ENCODE measurements around the gene APOF. TPM values are rescaled to one million over a fixed set of nuclear protein-coding genes. Genes with fewer than 3 reads are reported as not detected.
"Not testable (repeated sequence)": the region's sequence is repeated elsewhere in the genome, so short reads cannot be mapped to it uniquely, and the experiment has no call there.

The APOF gene, protein sequence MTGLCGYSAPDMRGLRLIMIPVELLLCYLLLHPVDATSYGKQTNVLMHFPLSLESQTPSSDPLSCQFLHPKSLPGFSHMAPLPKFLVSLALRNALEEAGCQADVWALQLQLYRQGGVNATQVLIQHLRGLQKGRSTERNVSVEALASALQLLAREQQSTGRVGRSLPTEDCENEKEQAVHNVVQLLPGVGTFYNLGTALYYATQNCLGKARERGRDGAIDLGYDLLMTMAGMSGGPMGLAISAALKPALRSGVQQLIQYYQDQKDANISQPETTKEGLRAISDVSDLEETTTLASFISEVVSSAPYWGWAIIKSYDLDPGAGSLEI
- total RNA-seq (2014; rRNA removed; shearing (Covaris generic); ENCODE audit: low replicate concordance) = not detected in 2 replicates

DNA sequence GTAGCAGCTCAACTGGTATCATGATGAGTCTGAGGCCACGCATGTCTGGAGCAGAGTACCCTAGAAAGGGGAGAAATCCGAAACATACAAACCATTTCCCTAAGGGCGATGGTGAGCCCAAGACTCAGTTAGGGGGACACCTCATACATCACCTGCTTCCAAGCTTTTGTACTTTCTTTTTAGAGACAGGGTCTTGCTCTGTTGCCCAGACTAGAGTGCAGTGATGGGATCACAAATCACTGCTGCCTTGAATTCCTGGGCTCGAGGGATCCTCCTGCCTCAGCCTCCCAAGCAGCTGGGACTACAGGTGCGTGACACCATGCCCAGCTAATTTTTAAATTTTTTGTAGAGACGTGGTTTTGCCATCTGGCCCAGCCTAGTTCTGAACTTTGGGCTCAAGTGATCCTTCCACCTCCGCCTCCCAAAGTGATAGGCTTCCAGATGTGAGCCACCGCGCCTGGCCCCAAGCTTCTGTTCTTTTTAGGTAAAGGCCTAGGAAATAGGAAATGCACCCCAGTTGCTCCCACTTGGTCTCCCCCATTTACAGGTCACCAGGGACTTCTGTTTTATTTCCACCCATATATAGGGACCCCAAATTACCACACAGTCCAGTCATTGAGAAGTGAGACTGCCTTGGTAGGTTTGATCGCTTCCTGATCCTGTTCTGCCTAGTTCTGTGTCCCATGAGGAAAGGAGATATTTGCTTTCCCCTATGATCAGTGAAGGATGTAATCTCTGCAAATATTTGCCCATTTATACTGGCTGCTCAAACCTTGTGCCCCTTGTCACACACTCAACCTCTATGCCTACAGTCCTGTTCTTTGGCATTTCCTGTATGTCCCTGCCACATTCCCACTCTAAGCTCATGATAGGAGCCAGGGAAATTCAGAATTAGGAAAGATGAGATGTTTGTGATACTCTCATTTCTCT is at the start of gene APOF:
APOF (minus strand) TSS at position 728 of the 930 bp plus-strand sequence; CDS start at position 616, 112 bp downstream.
- DNase-seq (ENCODE audit: low read depth) = no peak
- in situ Hi-C loops (cut with HindIII; ENCODE audit: low pct_unique_long_range_greater_than_20kb, low sequenced_read_pairs) = no loop called here

- in situ Hi-C loops (cut with HindIII; ENCODE audit: low pct_unique_long_range_greater_than_20kb, low sequenced_read_pairs) = no loop called here
- DNase-seq (ENCODE audit: low read depth) = no peak
Measured at GRCh38 chr12:56411781-56412639, 49.4 kb upstream of the APOF start.

DNA sequence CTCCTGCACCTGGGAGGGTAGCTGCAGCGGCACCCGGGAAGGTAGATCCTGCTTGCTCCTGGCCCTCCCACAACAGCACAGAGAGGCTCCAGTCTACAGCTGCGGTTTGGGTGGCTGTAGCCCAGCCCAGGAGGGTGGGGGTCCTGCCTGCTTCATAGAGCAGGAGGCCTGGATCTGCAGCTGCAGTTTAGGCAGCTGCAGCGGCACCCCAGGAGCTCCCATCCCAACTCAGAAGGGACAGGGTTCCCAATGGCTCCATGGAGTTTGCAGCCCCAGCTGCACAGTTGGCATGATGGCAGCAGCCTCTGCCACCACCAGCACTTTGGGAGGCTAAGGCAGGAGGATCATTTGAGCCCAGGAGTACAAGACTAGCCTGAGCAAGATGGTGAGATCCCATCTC is 48.1 kb upstream of the APOF start:
- no peak for DNase-seq (ENCODE audit: low read depth)
- in situ Hi-C loops (cut with HindIII; ENCODE audit: low pct_unique_long_range_greater_than_20kb, low sequenced_read_pairs) = no loop called here

DNA sequence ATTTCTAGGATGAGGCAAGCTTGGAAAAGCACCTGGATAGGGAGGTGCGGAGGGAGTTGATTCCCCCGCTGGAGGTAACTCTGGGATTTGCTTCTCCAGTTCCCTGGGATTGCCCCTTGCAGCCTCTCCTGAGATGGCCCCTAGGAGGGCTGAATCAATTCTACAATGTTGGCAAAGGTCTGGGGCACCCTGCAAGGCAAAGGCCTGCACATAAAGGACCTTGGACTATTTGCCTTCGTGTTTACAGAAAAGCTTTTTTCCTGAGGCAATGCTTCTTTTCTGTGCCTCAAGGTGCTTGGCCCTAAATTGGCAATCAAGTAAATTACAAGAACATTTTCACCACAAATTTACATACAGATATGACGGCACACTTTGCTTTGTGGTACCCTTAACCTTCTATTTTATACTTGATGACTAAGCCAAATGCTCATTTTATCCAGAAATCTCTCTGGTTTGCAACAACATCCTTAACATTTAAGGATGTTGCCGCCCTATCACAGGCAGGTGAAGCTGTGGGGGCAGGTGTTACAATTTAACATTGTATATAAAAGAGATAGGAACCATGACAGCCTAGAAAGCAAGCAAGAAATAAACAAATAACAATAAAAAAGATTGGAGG is 46.3 kb upstream of the APOF start:
- in situ Hi-C loops (cut with HindIII; ENCODE audit: low pct_unique_long_range_greater_than_20kb, low sequenced_read_pairs) = no loop called here
- DNase-seq (ENCODE audit: low read depth) = no peak

DNA sequence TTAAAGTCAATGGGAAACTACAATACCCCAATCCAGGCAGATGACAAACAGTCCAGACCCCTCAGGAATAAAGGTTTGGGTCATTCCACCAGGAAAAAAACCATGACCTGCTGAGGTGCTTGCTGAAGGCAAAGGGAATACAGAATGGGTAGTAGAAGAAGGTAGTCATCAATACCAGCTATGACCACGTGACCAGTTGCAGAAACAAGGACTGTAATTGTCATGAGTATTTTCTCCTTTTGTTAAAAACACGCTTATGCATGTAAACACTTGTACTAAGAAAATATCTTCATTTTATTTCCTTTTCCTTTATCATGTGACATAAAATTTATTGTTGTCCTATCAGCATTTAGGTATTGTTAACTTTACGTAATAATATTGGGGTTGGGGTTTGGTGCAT is 41.6 kb upstream of the APOF start:
- DNase-seq (ENCODE audit: low read depth); in situ Hi-C loops (cut with HindIII; ENCODE audit: low pct_unique_long_range_greater_than_20kb, low sequenced_read_pairs): not testable (repeated sequence)

DNA sequence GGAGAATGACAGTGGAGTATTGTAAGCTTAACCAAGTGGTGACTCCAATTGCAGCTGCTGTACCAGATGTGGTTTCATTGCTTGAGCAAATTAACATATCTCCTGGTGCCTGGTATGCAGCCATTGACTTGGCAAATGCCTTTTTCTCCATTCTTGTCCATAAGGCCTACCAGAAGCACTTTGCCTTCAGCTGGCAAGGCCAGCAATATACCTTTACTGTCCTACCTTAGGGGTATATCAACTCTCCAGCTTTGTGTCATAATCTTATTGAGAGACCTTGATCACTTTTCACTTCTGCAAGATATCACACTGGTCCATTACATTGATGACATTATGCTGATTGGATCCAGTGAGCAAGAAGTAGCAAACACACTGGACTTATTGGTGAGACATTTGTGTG is 39.0 kb upstream of the APOF start:
- DNase-seq (ENCODE audit: low read depth); in situ Hi-C loops (cut with HindIII; ENCODE audit: low pct_unique_long_range_greater_than_20kb, low sequenced_read_pairs): not testable (repeated sequence)

DNA sequence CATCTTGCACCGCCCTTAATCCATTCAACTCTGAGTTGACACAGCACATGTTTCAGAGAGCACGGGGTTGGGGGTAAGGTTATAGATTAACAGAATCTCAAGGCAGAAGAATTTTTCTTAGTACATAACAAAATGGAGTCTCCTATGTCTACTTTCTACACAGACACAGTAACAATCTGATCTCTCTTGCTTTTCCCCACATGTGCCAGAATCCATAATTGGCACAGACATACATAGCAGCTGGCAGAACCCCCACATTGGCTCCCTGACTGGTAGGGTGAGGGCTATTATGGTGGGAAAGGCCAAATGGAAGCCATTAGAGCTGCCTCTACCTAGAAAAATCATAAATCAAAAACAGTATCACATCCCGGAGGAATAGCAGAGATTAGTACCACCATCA is 38.5 kb upstream of the APOF start:
- DNase-seq (ENCODE audit: low read depth); in situ Hi-C loops (cut with HindIII; ENCODE audit: low pct_unique_long_range_greater_than_20kb, low sequenced_read_pairs): not testable (repeated sequence)

DNA sequence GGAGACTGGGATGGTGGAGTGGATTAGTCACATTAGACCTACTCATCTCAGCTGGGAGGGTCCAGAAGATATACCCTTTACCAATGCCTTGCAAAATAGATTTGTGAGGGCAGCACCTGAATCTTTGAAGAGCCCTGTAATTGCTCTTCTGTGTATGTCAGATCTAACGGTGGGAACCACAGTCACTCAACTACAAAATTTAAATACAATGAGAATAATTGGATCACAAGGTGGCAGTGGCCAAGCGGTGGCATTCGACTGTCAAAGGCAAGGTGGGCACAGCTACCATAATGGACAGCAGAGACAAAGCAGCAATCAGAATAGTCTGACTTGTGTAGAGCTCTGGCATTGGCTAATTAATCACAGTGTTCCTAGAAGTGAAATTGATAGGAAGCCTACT is 36.8 kb upstream of the APOF start:
- DNase-seq (ENCODE audit: low read depth); in situ Hi-C loops (cut with HindIII; ENCODE audit: low pct_unique_long_range_greater_than_20kb, low sequenced_read_pairs): not testable (repeated sequence)

DNA sequence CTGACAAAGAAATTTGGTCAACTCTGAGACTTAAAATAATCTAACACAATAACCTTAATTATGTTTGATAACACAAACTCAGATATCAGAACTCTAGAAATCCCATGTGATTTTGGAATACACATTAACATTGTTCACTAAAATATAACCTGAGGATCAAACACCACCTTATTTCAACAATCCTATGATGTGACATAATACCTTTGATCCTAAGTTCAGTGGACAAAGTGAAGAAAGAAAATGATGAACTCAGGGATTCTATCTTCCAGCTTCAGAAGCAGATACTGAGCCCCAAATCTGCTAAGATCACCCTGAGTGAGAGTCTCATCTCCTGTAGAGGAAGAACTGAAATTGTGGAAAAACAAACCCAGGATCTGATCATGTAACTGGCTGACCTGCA is 35.7 kb upstream of the APOF start:
- in situ Hi-C loops (cut with HindIII; ENCODE audit: low pct_unique_long_range_greater_than_20kb, low sequenced_read_pairs) = no loop called here
- DNase-seq (ENCODE audit: low read depth) = no peak

- DNase-seq (ENCODE audit: low read depth) = no peak
- in situ Hi-C loops (cut with HindIII; ENCODE audit: low pct_unique_long_range_greater_than_20kb, low sequenced_read_pairs) = no loop called here
Measured at GRCh38 chr12:56392331-56392730, 29.7 kb upstream of the APOF start.

GRCh38 chr12:56391721-56392120 is 29.1 kb upstream of the APOF start:
- in situ Hi-C loops (cut with HindIII; ENCODE audit: low pct_unique_long_range_greater_than_20kb, low sequenced_read_pairs) = no loop called here
- DNase-seq (ENCODE audit: low read depth) = no peak

DNA sequence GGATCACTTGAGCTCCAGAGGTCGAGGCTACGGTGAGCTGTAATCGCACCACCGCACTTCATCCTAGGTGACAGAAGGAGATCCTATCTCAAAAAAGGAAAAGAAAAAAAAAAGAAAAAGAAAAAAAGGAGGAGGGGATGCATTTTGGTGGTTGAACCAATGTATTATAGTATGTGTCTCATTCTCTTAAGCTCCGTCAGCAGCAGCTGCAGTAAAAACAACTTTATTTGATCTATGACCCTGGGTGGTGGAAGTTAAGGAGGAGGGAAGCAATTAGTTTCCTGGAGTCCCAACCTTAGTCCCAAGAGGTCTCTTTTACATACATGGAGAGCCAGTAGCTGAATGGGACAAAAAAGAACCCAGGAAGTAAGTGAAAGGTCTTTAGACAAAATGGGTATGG is 26.8 kb upstream of the APOF start:
- no peak for DNase-seq (ENCODE audit: low read depth)
- in situ Hi-C loops (cut with HindIII; ENCODE audit: low pct_unique_long_range_greater_than_20kb, low sequenced_read_pairs) = no loop called here

GRCh38 chr12:56387152-56387736 is 24.6 kb upstream of the APOF start:
- DNase-seq (ENCODE audit: low read depth) = no peak
- in situ Hi-C loops (cut with HindIII; ENCODE audit: low pct_unique_long_range_greater_than_20kb, low sequenced_read_pairs) = no loop called here

DNA sequence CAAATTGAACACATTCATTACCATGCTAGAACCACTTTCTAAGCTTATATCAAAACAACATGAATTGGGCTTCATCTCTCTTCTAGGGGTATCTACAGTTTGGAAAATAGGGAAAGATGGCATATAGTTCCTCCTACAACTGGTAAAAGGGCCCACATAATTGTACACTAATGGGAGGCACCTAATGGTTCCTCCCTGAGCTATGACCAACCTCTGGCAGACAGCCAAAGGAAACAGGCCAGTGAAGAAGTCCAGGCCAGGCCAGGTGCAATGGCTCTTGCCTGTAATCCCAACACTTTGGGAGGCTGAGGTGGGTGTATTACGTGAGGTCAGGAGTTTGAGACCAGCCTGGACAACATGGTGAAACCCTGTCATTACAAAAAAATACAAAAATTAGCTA is 23.2 kb upstream of the APOF start:
- in situ Hi-C loops (cut with HindIII; ENCODE audit: low pct_unique_long_range_greater_than_20kb, low sequenced_read_pairs) = no loop called here
- DNase-seq (ENCODE audit: low read depth) = peak; percentile 49

DNA sequence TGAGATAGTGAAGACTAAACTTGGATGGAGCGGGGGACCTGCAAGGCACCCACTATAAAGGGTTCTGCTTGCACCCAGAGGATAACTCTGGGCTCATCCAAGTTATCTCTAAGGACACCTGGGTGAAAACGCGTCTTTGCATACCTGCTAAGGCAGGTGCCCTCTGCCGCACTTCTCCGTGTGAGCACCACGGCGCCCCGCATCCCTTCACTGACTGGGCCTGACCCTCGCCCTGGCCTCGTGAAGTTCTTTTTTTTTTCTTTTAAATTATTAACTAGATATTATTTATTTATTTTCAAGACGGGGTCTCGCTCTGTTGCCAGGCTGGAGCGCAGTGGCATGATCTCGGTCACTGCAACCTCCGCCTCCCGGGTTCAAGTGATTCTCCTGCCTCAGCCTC is 20.0 kb upstream of the APOF start:
- in situ Hi-C loops (cut with HindIII; ENCODE audit: low pct_unique_long_range_greater_than_20kb, low sequenced_read_pairs) = no loop called here
- no peak for DNase-seq (ENCODE audit: low read depth)

- in situ Hi-C loops (cut with HindIII; ENCODE audit: low pct_unique_long_range_greater_than_20kb, low sequenced_read_pairs) = no loop called here
- no peak for DNase-seq (ENCODE audit: low read depth)
Measured at GRCh38 chr12:56377989-56378316, 15.3 kb upstream of the APOF start.

DNA sequence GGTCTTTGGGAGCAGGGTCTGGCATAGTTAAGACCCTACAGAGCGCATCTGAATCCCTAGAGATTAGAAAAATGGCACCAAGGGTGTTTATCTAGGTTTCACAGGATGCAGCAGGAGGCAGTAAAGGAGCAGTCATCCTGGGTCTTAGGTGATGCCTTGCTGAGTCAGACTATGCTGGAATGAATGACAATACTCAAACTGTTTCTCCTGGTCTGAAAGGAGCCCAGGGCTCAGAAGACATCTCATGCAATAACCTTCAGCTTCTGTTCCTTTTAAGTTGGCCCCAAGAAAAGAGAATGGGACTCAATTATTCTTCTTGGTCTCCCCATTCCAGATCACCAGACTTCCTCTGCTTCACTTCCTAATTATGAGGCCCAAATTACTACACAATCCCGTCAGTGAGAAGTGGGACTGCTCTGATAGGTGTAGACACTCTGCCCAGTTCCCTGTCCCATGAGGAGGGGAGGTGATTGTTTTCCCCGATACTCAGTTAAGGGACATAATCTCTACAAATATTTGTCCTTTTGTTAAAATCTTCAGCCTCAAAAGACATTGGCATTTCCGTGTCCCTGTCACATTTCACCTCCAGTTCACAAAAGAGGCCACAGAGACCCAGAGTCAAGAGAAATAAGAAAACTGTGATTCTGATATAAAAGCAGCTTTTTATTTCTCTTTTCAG is 14.8 kb upstream of the APOF start:
- in situ Hi-C loops (cut with HindIII; ENCODE audit: low pct_unique_long_range_greater_than_20kb, low sequenced_read_pairs) = no loop called here
- DNase-seq (ENCODE audit: low read depth) = peak; percentile 59

Data from Caki2 (cell line).